HG02981 (cell line): Measurements from ENCODE around the gene AIF1L.

Source experiments
- ATAC-seq: cut with Tn5 transposase; IDR thresholded peaks from one replicate; pipeline ENCODE4 v1.9.1; 2021; ENCODE audit warnings: mild to moderate bottlenecking, moderate library complexity; ENCODE audit not compliant: unreplicated experiment

The AIF1L gene

GRCh38 chr9:131161585-131161984 is 65.3 kb downstream of the AIF1L start:
- ATAC-seq: no peak

GRCh38 chr9:131162886-131163285 is 66.6 kb downstream of the AIF1L start:
- ATAC-seq: no peak

GRCh38 chr9:131165523-131165922 is 69.2 kb downstream of the AIF1L start:
- ATAC-seq: no peak

- no peak for ATAC-seq
Observed at GRCh38 chr9:131167146-131167692, 70.9 kb downstream of the AIF1L start.

DNA sequence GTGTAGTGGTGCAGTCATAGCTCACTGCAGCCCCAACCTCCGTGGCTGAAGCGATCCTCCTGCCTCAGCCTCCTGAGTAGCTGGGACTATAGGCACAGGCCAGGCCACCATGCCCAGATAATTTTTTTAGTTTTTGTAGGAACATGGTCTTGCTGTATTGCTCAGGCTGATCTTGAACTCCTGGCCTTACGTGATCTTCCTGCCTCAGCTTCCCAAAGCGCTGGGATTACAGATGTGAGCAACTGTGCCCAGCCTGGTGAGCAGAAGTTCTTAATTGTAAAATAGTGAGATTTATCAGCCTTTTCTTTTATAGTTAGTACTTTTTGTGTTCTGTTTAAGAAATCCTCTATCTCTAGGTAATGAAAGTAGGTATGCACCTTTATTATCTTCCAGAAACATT is 71.6 kb downstream of the AIF1L start:
- no peak for ATAC-seq

DNA sequence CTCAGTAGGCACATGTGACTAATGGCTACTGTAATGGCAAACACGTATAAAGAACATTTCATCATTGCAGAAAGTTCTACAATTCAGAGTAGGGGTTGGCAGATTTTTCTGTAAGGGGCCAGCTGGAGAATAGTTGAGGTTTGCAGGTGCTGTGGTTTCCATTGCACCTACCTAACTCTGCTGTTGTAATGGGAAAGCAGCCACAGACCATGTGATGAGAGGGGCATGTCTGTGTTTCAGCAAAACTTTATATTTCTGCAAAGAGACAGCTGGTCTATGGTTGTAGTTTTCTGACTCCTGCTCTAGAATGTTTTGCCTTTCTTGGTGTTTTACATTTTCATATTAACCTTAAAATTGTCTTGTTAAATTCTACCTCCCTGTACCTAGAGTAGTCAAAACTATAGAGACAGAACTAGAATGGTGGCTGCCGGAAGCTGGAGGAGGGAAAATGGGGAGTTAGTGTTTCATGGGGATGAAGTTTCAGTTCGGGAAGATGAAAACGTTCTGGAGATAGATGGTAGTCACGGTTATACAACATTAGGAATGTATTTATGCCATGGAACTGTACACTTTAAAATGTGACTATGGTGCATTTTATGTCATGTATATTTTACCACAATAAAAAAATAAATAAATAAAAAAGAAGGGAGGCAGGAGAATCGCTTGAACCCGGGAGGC is 73.4 kb downstream of the AIF1L start:
- no peak for ATAC-seq
